ENCODE measurements around the gene PRDM10.

- TF ChIP-seq, protein P1, sequence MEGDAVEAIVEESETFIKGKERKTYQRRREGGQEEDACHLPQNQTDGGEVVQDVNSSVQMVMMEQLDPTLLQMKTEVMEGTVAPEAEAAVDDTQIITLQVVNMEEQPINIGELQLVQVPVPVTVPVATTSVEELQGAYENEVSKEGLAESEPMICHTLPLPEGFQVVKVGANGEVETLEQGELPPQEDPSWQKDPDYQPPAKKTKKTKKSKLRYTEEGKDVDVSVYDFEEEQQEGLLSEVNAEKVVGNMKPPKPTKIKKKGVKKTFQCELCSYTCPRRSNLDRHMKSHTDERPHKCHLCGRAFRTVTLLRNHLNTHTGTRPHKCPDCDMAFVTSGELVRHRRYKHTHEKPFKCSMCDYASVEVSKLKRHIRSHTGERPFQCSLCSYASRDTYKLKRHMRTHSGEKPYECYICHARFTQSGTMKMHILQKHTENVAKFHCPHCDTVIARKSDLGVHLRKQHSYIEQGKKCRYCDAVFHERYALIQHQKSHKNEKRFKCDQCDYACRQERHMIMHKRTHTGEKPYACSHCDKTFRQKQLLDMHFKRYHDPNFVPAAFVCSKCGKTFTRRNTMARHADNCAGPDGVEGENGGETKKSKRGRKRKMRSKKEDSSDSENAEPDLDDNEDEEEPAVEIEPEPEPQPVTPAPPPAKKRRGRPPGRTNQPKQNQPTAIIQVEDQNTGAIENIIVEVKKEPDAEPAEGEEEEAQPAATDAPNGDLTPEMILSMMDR (IDR thresholded peaks at IDR 0.05; ENCODE audit: borderline replicate concordance, extremely low read depth, low read length, poor library complexity, severe bottlenecking), result no peak
- TF ChIP-seq EZH2 (IDR thresholded peaks at IDR 0.05; ENCODE audit: borderline replicate concordance, low read depth, low read length, severe bottlenecking), result no peak
Measured at GRCh38 chr11:130006929-130007328, 4.3 kb upstream of the PRDM10 start.
